ENCODE results near the gene CLDN6. TPM values are rescaled to one million over a fixed set of nuclear protein-coding genes. Genes with fewer than 3 reads are reported as not detected.

Gene CLDN6
- total RNA-seq, 1 experiment from 2014 or later, result 0.49 TPM

GRCh38 chr16:3020247-3020603 lies 2.2 kb upstream of the CLDN6 start, which contains the start of gene TNFRSF12A:
Gene TNFRSF12A (plus strand): TSS chr16:3020368. CDS start chr16:3020398, 30 bp downstream.
- ChIA-PET POLR2A (interaction anchor here (0.5 to 8.2 kb wide), 16 partner anchors 8 to 1056 kb away, joined by 3 to 188 read pairs (median 4); partner anchors contain the start of genes CLDN9, KREMEN2, MMP25 and PAQR4), RAD21 (ENCODE audit: low non-redundant PET in 1 of 2, low total read pairs in 2 of 2, uncharacterized antibody in 2 of 2, unreplicated experiment in 2 of 2) (interaction anchor here in 1 of 2 experiments (0.7 kb wide), 1 partner anchor 667 kb away, joined by 4 read pairs; no protein-coding TSS in a partner anchor)

More at GRCh38 chr16:3020247-3020603, 2.2 kb upstream of the CLDN6 start, which contains the start of gene TNFRSF12A:
- no TSS peak for BruUV-seq (replicated peaks)
- Histone ChIP-seq H2AFZ (ENCODE audit: low read depth, low read length, poor library complexity, severe bottlenecking) (no peak within 1 kb of the TSS), H3K9ac (ENCODE audit: low read length) (peak within 1 kb of the TSS; percentile 99), H3K4me3 (replicated peaks in 1 of 2; ENCODE audit: low read depth in 1 of 2, low read length in 2 of 2) (peak within 1 kb of the TSS; percentile 94 to 95), H3K9me3 (ENCODE audit: control insufficient read depth in 1 of 2, insufficient read depth in 1 of 2, low read depth in 1 of 2, low read length in 2 of 2) (no peaks in the 10 kb centered on the region), H3K36me3 (ENCODE audit: control insufficient read depth in 1 of 2, insufficient read depth in 2 of 2, low read length in 2 of 2) (peaks cover 0 to 15% of the 10 kb centered on the region in 2 experiments; a peak in 1 of 4 replicates), H3K27ac (ENCODE audit: low read depth, low read length) (peak within 1 kb of the TSS; percentile 100), H3K4me1 (ENCODE audit: control insufficient read depth in 1 of 2, insufficient read depth in 2 of 2, low read length in 2 of 2) (peaks cover 27 to 66% of the 10 kb centered on the region in 2 experiments), H4K20me1 (ENCODE audit: insufficient read depth) (no peaks in the 10 kb centered on the region), H3K27me3 (ENCODE audit: insufficient read depth, low read length) (no peaks in the 10 kb centered on the region), H3K4me2 (ENCODE audit: low read length) (peak within 1 kb of the TSS; percentile 86), H3K9me2 (ENCODE audit: insufficient read depth) (no peaks in the 10 kb centered on the region), H3K79me2 (ENCODE audit: insufficient read depth, low read length) (peaks cover 20% of the 10 kb centered on the region; the same call in 1 of the 2 replicates)
- ATAC-seq (peak; percentile 13), DNase-seq (ENCODE audit: low read depth, low spot score) (peak; percentile 49)
- TF ChIP-seq POLR2A (IDR thresholded peaks at IDR 0.05; ENCODE audit: borderline replicate concordance, extremely low read depth, insufficient read depth, insufficient read length) (peak; percentile 64), CTCF (IDR thresholded peaks at IDR 0.05 in 2 of 3, conservative IDR thresholded peaks at IDR 0.05 in 1 of 3; ENCODE audit: borderline replicate concordance in 1 of 3, insufficient read depth in 1 of 3, low read depth in 2 of 3, low read length in 2 of 3) (no peak), ELF1 (IDR thresholded peaks at IDR 0.05; ENCODE audit: borderline replicate concordance, low read depth) (no peak), POLR2AphosphoS5 (IDR thresholded peaks at IDR 0.05; ENCODE audit: low read depth, low read length) (peak; percentile 91)
- intact Hi-C loops (cut with micrococcal nuclease), result loop anchor here (5.0 kb wide), 2 partner anchors 38 to 863 kb away; partner anchors contain the start of genes PKMYT1 and TRAF7
- CTCF ChIA-PET, result interaction anchor here (0.8 to 6.1 kb wide), 5 partner anchors 8 to 16 kb away, joined by 3 to 39 read pairs (median 4); no protein-coding TSS in a partner anchor

All from HCT116 (cell line).